ENCODE results near the gene ASCL1.

Gene ASCL1

DNA sequence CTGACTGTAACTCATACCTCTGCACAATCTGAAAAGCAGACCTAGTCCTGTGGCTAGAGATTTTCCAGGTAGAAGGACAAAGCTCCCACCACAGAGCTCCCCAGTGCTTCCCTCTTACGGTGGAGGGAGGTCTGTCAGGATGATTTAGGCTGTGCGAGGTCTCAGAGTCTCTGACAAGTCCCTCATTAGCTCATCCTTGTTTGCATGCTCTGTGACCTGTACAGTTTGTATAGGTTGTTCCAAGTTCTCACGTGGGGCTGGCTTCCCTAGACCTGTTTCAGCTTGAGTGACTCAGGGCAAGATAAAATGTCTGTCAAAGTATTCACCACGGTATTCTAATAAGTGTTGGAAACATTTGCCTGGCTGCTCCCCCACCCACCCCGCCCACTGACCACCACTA lies 34.8 kb downstream of the ASCL1 start:
- H3K4me1 ChIP-seq (ENCODE audit: insufficient read depth, low read length) = no peaks in the 10 kb centered on the region
- H3K9me3 ChIP-seq (ENCODE audit: low read length) = no peaks in the 10 kb centered on the region
- no peaks in the 10 kb centered on the region for H3K36me3 ChIP-seq (ENCODE audit: insufficient read depth, low read length)
- no peak overlapping the region for H3K4me3 ChIP-seq (ENCODE audit: low read depth in 1 of 2, low read length in 2 of 2)
- H3K9ac ChIP-seq (ENCODE audit: low read length) = no peak overlapping the region
- H3K27me3 ChIP-seq (ENCODE audit: control insufficient read depth in 1 of 2, insufficient read depth in 2 of 2, low read length in 2 of 2) = no peaks in the 10 kb centered on the region
- H3K27ac ChIP-seq (ENCODE audit: low read depth, low read length) = no peak overlapping the region

DNA sequence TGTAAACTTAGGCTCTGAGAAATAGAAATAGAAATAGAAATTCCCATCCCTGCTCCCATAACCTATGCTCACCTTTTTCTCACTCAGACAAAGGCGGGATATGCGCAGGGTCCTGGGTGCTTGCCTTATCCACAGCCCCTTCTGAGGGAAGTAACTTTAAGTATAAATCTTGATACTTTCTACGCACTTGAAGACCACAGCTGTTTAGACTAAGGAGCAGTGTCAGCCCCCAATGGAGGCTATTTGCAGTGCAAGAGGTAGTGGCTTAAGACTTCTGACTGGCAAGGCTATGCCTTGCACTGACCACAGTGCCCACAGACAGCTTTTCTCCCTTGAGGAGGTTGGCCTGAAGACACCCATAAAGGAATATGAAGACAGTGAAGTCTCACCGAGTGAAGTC lies 35.2 kb downstream of the ASCL1 start:
- Histone ChIP-seq H3K27me3 (ENCODE audit: control insufficient read depth in 1 of 2, insufficient read depth in 2 of 2, low read length in 2 of 2) (no peaks in the 10 kb centered on the region), H3K4me1 (ENCODE audit: insufficient read depth, low read length) (no peaks in the 10 kb centered on the region), H3K9me3 (ENCODE audit: low read length) (no peaks in the 10 kb centered on the region), H3K9ac (ENCODE audit: low read length) (no peak overlapping the region), H3K27ac (ENCODE audit: low read depth, low read length) (no peak overlapping the region), H3K4me3 (ENCODE audit: low read depth in 1 of 2, low read length in 2 of 2) (no peak overlapping the region), H3K36me3 (ENCODE audit: insufficient read depth, low read length) (no peaks in the 10 kb centered on the region)

DNA sequence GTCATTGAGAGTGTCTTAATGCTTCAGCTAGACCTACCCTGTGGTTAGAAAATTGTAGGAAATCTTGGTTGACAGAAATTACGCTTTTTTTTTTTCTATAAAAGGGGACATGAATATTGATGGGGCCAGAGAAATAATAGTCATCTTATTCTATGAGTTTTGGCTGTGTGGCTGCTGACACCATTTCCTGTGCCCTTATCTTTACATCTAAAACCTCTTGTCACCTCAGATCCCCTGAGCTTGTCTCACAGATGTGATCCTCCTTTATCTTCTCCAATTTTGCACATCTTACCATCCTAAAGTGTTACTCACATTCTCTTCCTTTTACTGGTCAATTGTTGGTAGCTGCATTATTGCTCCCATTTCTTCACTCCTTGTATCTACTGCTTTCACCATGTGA lies 36.1 kb downstream of the ASCL1 start:
- Histone ChIP-seq H3K36me3 (ENCODE audit: insufficient read depth, low read length) (no peaks in the 10 kb centered on the region), H3K27ac (ENCODE audit: low read depth, low read length) (no peak overlapping the region), H3K4me3 (ENCODE audit: low read depth in 1 of 2, low read length in 2 of 2) (no peak overlapping the region)

DNA sequence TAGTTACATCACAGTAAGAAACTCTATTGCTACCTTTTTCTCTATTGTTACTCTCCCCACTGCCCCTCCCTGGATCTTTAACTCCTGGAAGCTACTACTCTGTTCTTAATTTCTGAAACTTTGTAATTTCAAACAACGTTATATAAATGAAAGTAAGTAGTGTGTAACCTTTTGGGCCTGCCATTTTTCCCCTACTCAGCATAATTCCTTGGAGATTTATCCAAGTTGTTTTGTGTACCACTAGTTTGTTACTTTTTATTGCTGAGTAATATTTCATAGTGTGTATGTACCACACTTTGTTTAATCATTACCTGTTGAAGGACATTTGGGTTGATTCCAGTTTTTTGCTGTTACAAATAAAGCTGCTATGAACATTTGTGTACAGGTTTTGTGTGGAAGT lies 37.9 kb downstream of the ASCL1 start:
- no peaks in the 10 kb centered on the region for H3K9me3 ChIP-seq (ENCODE audit: low read length)
- no peaks in the 10 kb centered on the region for H3K36me3 ChIP-seq (ENCODE audit: insufficient read depth, low read length)
- H3K9ac ChIP-seq (ENCODE audit: low read length) = no peak overlapping the region
- no peaks in the 10 kb centered on the region for H3K4me1 ChIP-seq (ENCODE audit: insufficient read depth, low read length)
- H3K27ac ChIP-seq (ENCODE audit: low read depth, low read length) = no peak overlapping the region
- H3K4me3 ChIP-seq (ENCODE audit: low read depth in 1 of 2, low read length in 2 of 2) = no peak overlapping the region
- H3K27me3 ChIP-seq (ENCODE audit: control insufficient read depth in 1 of 2, insufficient read depth in 2 of 2, low read length in 2 of 2) = no peaks in the 10 kb centered on the region

More for the DNA sequence above, 36.1 kb downstream of the ASCL1 start:
- Histone ChIP-seq H3K9ac (ENCODE audit: low read length) (no peak overlapping the region), H3K9me3 (ENCODE audit: low read length) (no peaks in the 10 kb centered on the region), H3K4me1 (ENCODE audit: insufficient read depth, low read length) (no peaks in the 10 kb centered on the region), H3K27me3 (ENCODE audit: control insufficient read depth in 1 of 2, insufficient read depth in 2 of 2, low read length in 2 of 2) (no peaks in the 10 kb centered on the region)

Data from muscle layer of colon (tissue), 2 donors.